GM18519 (cell line): ENCODE data around the gene TNF.

Experiments used
- ATAC-seq: cut with Tn5 transposase; IDR thresholded peaks from one replicate; pipeline ENCODE4 v1.9.1; 2021; ENCODE audit warnings: mild to moderate bottlenecking, moderate library complexity; ENCODE audit not compliant: unreplicated experiment, low FRiP score

TNF gene

DNA sequence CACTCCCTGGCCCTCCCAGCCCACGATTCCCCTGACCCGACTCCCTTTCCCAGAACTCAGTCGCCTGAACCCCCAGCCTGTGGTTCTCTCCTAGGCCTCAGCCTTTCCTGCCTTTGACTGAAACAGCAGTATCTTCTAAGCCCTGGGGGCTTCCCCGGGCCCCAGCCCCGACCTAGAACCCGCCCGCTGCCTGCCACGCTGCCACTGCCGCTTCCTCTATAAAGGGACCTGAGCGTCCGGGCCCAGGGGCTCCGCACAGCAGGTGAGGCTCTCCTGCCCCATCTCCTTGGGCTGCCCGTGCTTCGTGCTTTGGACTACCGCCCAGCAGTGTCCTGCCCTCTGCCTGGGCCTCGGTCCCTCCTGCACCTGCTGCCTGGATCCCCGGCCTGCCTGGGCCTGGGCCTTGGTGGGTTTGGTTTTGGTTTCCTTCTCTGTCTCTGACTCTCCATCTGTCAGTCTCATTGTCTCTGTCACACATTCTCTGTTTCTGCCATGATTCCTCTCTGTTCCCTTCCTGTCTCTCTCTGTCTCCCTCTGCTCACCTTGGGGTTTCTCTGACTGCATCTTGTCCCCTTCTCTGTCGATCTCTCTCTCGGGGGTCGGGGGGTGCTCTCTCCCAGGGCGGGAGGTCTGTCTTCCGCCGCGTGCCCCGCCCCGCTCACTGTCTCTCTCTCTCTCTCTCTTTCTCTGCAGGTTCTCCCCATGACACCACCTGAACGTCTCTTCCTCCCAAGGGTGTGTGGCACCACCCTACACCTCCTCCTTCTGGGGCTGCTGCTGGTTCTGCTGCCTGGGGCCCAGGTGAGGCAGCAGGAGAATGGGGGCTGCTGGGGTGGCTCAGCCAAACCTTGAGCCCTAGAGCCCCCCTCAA, 3.1 kb upstream of the TNF start, which contains the start of gene LTA:
Gene LTA, plus strand, starts transcription at position 249 of the 871 bp plus-strand sequence. Its CDS starts 454 bp downstream, at position 703.
- no peak for ATAC-seq

DNA sequence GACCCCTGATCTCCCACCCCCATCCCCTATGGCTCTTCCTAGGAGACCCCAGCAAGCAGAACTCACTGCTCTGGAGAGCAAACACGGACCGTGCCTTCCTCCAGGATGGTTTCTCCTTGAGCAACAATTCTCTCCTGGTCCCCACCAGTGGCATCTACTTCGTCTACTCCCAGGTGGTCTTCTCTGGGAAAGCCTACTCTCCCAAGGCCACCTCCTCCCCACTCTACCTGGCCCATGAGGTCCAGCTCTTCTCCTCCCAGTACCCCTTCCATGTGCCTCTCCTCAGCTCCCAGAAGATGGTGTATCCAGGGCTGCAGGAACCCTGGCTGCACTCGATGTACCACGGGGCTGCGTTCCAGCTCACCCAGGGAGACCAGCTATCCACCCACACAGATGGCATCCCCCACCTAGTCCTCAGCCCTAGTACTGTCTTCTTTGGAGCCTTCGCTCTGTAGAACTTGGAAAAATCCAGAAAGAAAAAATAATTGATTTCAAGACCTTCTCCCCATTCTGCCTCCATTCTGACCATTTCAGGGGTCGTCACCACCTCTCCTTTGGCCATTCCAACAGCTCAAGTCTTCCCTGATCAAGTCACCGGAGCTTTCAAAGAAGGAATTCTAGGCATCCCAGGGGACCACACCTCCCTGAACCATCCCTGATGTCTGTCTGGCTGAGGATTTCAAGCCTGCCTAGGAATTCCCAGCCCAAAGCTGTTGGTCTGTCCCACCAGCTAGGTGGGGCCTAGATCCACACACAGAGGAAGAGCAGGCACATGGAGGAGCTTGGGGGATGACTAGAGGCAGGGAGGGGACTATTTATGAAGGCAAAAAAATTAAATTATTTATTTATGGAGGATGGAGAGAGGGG, 1.9 kb upstream of the TNF start:
- no peak for ATAC-seq

DNA sequence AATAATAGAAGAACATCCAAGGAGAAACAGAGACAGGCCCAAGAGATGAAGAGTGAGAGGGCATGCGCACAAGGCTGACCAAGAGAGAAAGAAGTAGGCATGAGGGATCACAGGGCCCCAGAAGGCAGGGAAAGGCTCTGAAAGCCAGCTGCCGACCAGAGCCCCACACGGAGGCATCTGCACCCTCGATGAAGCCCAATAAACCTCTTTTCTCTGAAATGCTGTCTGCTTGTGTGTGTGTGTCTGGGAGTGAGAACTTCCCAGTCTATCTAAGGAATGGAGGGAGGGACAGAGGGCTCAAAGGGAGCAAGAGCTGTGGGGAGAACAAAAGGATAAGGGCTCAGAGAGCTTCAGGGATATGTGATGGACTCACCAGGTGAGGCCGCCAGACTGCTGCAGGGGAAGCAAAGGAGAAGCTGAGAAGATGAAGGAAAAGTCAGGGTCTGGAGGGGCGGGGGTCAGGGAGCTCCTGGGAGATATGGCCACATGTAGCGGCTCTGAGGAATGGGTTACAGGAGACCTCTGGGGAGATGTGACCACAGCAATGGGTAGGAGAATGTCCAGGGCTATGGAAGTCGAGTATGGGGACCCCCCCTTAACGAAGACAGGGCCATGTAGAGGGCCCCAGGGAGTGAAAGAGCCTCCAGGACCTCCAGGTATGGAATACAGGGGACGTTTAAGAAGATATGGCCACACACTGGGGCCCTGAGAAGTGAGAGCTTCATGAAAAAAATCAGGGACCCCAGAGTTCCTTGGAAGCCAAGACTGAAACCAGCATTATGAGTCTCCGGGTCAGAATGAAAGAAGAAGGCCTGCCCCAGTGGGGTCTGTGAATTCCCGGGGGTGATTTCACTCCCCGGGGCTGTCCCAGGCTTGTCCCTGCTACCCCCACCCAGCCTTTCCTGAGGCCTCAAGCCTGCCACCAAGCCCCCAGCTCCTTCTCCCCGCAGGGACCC, 981 bp upstream of the TNF start:
- no peak for ATAC-seq

DNA sequence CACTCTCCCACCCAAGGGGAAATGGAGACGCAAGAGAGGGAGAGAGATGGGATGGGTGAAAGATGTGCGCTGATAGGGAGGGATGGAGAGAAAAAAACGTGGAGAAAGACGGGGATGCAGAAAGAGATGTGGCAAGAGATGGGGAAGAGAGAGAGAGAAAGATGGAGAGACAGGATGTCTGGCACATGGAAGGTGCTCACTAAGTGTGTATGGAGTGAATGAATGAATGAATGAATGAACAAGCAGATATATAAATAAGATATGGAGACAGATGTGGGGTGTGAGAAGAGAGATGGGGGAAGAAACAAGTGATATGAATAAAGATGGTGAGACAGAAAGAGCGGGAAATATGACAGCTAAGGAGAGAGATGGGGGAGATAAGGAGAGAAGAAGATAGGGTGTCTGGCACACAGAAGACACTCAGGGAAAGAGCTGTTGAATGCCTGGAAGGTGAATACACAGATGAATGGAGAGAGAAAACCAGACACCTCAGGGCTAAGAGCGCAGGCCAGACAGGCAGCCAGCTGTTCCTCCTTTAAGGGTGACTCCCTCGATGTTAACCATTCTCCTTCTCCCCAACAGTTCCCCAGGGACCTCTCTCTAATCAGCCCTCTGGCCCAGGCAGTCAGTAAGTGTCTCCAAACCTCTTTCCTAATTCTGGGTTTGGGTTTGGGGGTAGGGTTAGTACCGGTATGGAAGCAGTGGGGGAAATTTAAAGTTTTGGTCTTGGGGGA, 754 bp downstream of the TNF start:
- ATAC-seq: no peak

DNA sequence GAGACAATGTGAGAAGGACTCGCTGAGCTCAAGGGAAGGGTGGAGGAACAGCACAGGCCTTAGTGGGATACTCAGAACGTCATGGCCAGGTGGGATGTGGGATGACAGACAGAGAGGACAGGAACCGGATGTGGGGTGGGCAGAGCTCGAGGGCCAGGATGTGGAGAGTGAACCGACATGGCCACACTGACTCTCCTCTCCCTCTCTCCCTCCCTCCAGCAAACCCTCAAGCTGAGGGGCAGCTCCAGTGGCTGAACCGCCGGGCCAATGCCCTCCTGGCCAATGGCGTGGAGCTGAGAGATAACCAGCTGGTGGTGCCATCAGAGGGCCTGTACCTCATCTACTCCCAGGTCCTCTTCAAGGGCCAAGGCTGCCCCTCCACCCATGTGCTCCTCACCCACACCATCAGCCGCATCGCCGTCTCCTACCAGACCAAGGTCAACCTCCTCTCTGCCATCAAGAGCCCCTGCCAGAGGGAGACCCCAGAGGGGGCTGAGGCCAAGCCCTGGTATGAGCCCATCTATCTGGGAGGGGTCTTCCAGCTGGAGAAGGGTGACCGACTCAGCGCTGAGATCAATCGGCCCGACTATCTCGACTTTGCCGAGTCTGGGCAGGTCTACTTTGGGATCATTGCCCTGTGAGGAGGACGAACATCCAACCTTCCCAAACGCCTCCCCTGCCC, 1.7 kb downstream of the TNF start:
- ATAC-seq: no peak

DNA sequence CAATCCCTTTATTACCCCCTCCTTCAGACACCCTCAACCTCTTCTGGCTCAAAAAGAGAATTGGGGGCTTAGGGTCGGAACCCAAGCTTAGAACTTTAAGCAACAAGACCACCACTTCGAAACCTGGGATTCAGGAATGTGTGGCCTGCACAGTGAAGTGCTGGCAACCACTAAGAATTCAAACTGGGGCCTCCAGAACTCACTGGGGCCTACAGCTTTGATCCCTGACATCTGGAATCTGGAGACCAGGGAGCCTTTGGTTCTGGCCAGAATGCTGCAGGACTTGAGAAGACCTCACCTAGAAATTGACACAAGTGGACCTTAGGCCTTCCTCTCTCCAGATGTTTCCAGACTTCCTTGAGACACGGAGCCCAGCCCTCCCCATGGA, 2.2 kb downstream of the TNF start:
- ATAC-seq: no peak

DNA sequence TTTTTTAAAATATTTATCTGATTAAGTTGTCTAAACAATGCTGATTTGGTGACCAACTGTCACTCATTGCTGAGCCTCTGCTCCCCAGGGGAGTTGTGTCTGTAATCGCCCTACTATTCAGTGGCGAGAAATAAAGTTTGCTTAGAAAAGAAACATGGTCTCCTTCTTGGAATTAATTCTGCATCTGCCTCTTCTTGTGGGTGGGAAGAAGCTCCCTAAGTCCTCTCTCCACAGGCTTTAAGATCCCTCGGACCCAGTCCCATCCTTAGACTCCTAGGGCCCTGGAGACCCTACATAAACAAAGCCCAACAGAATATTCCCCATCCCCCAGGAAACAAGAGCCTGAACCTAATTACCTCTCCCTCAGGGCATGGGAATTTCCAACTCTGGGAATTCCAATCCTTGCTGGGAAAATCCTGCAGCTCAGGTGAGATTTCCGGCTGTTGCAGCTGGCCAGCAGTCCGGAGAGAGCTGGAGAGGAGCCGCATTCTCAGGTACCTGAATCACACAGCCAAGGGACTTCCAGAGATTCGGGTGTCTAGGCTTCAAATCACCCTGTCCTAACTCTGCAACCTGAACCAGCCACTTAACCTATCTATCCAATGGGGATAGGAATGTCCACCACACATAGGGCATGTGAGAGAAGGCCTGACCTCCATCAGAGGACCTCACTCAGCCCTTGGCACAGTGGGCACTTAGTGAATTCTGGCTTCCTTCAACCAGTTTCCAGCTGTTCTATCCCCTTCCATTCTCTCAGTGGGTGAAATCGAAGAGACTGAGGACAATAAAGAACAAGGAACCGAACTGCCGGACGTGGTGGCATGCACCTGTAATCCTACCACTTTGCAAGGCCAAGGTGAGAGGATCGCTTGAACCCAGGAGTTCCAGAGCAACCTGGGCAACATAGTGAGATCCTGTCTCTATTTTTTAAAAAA, 3.1 kb downstream of the TNF start:
- no peak for ATAC-seq

DNA sequence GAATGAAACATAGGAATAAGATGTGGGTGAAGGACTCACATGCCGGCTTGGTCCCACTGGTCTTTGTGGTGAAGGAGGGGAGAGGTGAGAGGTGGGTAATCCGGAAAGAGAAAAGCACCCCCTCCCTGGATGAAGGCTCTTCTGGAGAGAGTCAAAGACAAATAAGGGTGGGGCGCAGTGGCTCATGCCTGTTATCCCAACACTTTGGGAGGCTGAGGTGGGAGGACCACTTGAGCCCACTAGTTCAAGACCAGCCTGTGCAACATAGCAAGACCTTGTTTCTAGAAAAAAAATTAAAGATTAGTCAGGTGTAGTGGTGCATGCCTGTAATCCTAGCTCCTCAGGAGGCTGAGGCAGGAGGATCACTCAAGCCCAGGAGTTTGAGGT, 3.7 kb downstream of the TNF start:
- ATAC-seq: no peak

DNA sequence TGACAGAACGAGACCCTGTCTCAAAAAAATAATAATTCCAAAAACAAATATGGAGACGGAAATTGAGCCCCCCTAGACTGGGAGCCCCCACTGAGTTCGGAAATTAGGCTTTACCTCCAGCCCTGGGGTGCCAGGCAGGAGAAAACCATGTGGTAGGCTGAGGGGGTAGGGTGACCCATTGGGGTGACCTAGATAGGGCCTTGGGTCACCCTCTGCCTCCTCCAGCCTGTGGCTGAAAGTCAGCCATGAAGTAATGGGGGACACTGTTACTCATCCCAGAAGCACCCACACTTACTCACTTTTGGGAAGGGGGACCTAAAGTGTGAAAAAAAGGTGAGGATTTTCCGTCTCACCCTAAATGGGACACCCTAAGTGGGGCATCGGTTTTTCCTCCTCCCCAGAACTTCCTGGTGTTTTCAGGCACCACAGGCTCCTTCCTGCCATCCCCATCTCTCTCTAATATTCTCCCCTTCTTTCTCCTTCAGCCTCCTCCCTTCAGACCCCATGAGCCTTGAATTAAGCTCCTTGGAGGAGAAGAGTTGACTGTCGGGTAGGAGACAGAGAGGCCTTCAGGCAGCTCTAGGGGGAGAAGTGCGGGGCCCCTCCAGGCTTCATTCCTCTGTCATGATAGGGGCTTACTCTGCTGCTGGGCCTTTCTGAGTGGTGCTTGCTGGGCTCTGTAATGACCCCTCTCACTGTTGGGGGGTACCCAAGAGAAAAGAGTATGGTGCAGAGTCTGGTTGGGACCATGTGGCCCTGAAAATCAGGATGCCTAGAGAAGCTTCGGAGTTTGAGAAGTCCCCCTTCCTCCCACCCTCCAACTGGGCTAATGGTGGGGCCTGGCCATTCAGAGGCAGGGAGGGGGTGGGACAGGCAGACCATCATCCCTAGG, 4.4 kb downstream of the TNF start:
- ATAC-seq: no peak

DNA sequence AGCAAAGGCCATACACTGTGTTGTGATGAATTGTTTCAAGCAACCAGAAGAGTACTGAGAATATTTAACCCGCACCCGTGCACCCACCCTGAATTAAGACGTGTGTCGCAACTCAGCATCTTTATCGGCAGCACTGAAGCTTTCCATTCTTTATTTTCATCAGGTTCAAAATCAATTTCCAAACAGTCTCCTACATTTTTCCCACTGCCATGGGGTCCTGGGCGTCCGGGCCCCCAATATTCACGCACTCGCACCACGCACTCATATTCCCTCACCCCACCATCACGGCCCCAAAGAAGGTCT, 5.0 kb downstream of the TNF start:
- ATAC-seq: no peak

DNA sequence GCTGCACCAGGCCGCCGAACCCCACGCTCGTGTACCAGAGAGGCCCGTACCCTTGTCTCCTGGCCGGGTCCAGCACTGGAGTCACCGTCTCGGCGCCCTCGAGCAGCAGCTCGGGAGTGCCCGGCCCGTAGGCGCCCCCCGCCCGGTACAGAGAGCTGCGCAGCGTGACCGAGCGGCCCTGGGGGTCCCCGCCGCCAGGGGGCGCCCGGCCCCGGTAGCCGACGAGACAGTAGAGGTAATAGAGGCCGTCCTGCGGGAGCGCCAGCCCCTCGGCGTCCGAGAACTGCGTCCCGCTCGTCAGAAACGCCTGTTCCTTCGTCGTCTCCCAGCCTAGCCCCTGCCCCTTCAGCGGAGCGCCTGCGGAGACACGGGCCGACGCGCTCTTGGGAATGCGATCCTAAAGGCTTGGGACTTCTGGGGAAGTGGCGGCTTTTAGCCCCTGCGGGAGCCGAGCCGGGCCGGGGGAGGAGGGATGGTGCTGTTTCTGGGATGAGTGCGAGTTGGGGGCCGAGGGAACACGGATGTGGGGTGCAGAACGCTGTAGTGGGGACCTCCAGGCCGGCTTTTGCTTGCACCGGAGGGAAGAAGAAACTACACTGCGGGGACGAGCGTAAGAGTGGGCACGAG, 5.6 kb downstream of the TNF start:
- ATAC-seq: peak; percentile 58

DNA sequence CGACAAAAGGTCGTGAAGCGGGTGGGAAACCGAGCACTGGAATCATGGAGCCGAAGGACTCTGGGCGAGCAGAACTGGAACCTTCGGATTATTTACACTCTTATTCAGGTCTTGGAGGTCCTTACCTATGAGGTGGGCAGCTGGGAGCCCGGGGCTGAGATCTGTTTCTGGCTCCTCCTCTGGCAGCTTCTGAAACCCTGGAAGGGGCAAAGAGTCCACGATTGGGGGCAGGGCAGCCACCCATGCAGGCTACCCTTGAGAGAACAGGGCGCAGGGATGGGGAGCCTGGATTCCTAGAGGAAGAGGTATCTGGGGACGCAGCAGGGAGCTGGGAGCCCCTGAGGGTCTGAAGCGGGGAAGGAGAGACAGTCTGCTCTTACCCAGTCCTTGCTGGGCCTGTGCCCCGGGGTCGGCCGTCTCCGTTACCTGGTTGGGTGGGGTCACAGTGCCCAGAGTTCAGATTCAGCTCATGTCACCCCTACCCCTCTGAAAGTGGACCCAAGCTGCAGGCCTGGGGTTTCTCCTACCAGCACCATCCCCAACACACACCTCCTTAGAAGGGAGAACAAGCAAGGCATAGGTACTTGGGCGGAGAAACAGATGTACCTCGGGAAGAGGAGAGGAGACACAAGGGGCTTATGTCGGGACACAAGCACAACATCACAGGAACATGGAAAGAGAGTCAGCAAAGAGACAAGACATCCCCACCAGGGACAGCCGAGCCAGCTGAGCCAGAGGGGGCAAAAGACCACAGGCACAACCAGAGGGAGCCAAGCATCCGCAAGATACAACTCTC, 6.3 kb downstream of the TNF start:
- ATAC-seq: no peak

DNA sequence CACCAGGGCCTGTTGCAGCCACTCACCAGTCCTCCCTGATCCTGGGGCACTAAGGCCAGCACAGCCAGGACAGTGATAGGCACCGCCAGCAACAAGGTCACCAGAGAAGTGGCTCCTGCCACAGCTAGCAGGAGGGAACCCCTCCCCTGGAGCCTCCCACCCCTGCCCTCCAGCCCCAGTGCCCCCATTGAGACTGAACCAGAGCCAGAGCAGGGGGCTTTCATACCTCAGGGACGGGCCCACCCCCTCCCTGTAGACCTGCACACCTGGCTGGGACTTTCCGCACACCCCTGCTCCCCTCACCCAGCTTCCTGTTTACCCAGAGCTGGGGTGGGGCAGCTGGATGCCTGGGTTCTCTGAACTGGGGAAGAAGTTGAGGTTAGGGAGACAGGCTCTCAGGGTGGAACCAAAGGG, 6.9 kb downstream of the TNF start, which contains the start of gene LTB:
Gene LTB, minus strand, starts transcription at position 195 of the 414 bp plus-strand sequence. Its CDS starts 7 bp downstream, at position 188.
- no peak for ATAC-seq

DNA sequence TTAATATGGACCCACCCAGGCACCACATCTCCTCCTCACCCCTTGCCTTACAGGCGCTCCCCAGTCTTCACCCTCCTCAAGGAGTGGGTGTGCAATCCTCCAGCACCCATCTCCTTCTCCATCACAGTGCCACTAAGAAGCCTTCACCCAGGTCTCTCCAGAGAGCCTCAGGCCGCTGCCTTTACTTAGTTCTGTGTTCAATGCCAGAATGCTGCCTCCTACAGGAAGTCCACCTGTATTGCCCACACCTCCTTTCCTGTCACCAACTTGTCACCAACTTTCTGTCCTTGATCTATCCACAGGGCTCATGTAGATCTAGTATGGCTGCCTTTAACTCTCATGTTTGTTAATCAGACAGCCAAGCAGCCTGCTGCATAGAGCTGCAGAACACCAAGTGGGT, 10.1 kb downstream of the TNF start:
- ATAC-seq: no peak

DNA sequence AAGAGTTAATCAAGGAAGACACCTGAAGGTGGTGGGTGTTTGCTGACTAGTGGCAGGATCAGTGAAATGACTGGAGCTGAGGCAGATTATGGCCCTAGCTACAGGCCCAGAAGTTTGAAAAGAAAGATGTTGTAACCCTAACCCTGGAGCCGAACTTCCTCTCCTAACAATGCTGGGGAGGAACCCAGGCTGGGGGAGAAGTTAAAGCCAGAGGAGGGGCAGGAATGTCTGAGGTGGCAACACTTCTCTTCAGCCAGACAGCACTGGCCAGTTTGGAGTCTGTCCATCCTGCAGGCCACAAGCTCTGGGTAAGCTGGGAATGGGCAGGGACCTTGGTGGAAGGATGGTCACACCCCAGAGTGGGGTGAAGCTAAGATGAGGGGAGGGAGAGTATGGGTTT, 10.6 kb downstream of the TNF start, which contains the start of gene LST1:
Gene LST1, plus strand, starts transcription at position 270 of the 400 bp plus-strand sequence. CDS start 1,023 bp downstream, outside the sequence.
- no peak for ATAC-seq
